HEK293 (cell line): ENCODE measurements around the gene LGALSL.

Source experiments
- CTCF ChIA-PET: fragments of 350-600 bp; formaldehyde crosslinking; extraction: SDS; loops from one replicate; lab custom pipeline; 2021; ENCODE audit warnings: antibody characterized with exemption; lab: Yijun Ruan, JAX
- POLR2A ChIA-PET: fragments of 300-600 bp; formaldehyde crosslinking; extraction: SDS; loops from one replicate; lab custom pipeline; 2020; ENCODE audit warnings: antibody characterized with exemption, inconsistent platforms; lab: Yijun Ruan, JAX
- H3K27ac ChIP-seq: fragments of 200-500 bp; sonication (Bioruptor generic); 2 replicates; pipeline ENCODE4 v1.5.1; 2014; ENCODE audit warnings: low read depth, low read length, control low read depth, inconsistent platforms; ENCODE audit errors: extremely low read depth
- H3K36me3 ChIP-seq, 2 experiments: fragments of 200-500 bp in 1 of 2; sonication (Bioruptor generic) in 1 of 2; 1 replicate in 1 of 2; 2 replicates in 1 of 2; pipeline ENCODE4 v1.5.1; 2014 to 2017; ENCODE audit warnings: inconsistent platforms in 2 of 2, low read length in 2 of 2; ENCODE audit not compliant: control insufficient read depth in 2 of 2, insufficient read depth in 1 of 2
- H3K4me1 ChIP-seq: fragments of 200-500 bp; sonication (Bioruptor generic); 2 replicates; pipeline ENCODE4 v1.5.1; 2014; ENCODE audit warnings: mild to moderate bottlenecking, low read length, inconsistent platforms; ENCODE audit not compliant: control insufficient read depth, insufficient read depth
- H3K4me3 ChIP-seq: 2 replicates; pipeline ENCODE4 v1.5.1; 2011; ENCODE audit warnings: low read depth, mild to moderate bottlenecking, control low read depth, low read length, moderate library complexity
- H3K9me3 ChIP-seq: fragments of 200-500 bp; sonication (Bioruptor generic); 2 replicates; pipeline ENCODE4 v1.5.1; 2014; ENCODE audit warnings: low read depth, low read length, inconsistent platforms; ENCODE audit not compliant: control insufficient read depth, insufficient read depth
- ELK4 ChIP-seq: IDR thresholded peaks from 2 replicates; pipeline ENCODE4 v1.6.1; 2011; ENCODE audit warnings: mild to moderate bottlenecking, low read depth, low read length, borderline replicate concordance
- ZFP3 ChIP-seq: fragments of 450-650 bp; formaldehyde crosslinking; IDR thresholded peaks from 2 replicates; pipeline ENCODE4 v1.5.1; 2016; ENCODE audit warnings: low read depth, missing biosample characterization, missing genetic modification characterization
- ZNF23 ChIP-seq: fragments of 450-650 bp; formaldehyde crosslinking; IDR thresholded peaks from 2 replicates; pipeline ENCODE4 v1.5.1; 2016; ENCODE audit warnings: missing biosample characterization, missing genetic modification characterization, borderline replicate concordance
- ZNF266 ChIP-seq: fragments of 450-650 bp; formaldehyde crosslinking; IDR thresholded peaks from 2 replicates; pipeline ENCODE4 v1.5.1; 2016; ENCODE audit warnings: missing biosample characterization, missing genetic modification characterization, low read depth
- ZNF280D ChIP-seq: fragments of 450-650 bp; formaldehyde crosslinking; IDR thresholded peaks from 2 replicates; pipeline ENCODE4 v1.5.1; 2016; ENCODE audit warnings: missing biosample characterization, missing genetic modification characterization
- ZNF302 ChIP-seq: fragments of 450-650 bp; formaldehyde crosslinking; IDR thresholded peaks from 2 replicates; pipeline ENCODE4 v1.5.1; 2016; ENCODE audit warnings: missing biosample characterization, missing genetic modification characterization, low read depth
- ZNF341 ChIP-seq: fragments of 450-650 bp; formaldehyde crosslinking; IDR thresholded peaks from 2 replicates; pipeline ENCODE4; 2016; ENCODE audit warnings: low read depth, missing biosample characterization, missing genetic modification characterization
- ZNF501 ChIP-seq: fragments of 450-650 bp; formaldehyde crosslinking; IDR thresholded peaks from 2 replicates; pipeline ENCODE4 v1.5.1; 2016; ENCODE audit warnings: missing biosample characterization, missing genetic modification characterization
- ZNF513 ChIP-seq: fragments of 450-650 bp; IDR thresholded peaks from 2 replicates; pipeline ENCODE4 v1.5.1; 2018; ENCODE audit warnings: missing biosample characterization, missing genetic modification characterization
- ZNF555 ChIP-seq: fragments of 450-650 bp; formaldehyde crosslinking; conservative IDR thresholded peaks from 2 replicates; pipeline ENCODE4 v1.5.1; 2017; ENCODE audit warnings: missing biosample characterization, mild to moderate bottlenecking, missing genetic modification characterization, inconsistent platforms
- ZNF623 ChIP-seq: fragments of 450-650 bp; formaldehyde crosslinking; IDR thresholded peaks from 2 replicates; pipeline ENCODE4 v1.5.1; 2016; ENCODE audit warnings: missing biosample characterization, missing genetic modification characterization
- ZNF639 ChIP-seq: fragments of 450-650 bp; formaldehyde crosslinking; IDR thresholded peaks from 2 replicates; pipeline ENCODE4 v1.5.1; 2016; ENCODE audit warnings: missing biosample characterization, missing genetic modification characterization
- ZNF76 ChIP-seq: fragments of 450-650 bp; formaldehyde crosslinking; IDR thresholded peaks from 2 replicates; pipeline ENCODE4; 2016; ENCODE audit warnings: low read depth, missing biosample characterization, missing genetic modification characterization, borderline replicate concordance
- ZSCAN16 ChIP-seq: fragments of 450-650 bp; formaldehyde crosslinking; IDR thresholded peaks from 2 replicates; pipeline ENCODE4 v1.5.1; 2016; ENCODE audit warnings: missing biosample characterization, missing genetic modification characterization
- ZSCAN18 ChIP-seq: fragments of 450-650 bp; formaldehyde crosslinking; IDR thresholded peaks from 2 replicates; pipeline ENCODE4 v1.5.1; 2016; ENCODE audit warnings: missing biosample characterization, missing genetic modification characterization
- ZSCAN4 ChIP-seq: fragments of 450-650 bp; formaldehyde crosslinking; IDR thresholded peaks from 2 replicates; pipeline ENCODE4 v1.5.1; 2017; ENCODE audit warnings: missing biosample characterization, missing genetic modification characterization

Gene LGALSL

GRCh38 chr2:64501946-64502345 is 48.0 kb downstream of the LGALSL start:
- POLR2A ChIA-PET, result no interaction called here
- H3K4me1 ChIP-seq, result no peaks in the 10 kb centered on the region
- TF ChIP-seq ZSCAN16 (tag by site-specific recombination) (no peak), ZNF76 (tag by site-specific recombination) (no peak), ZNF639 (tag by site-specific recombination) (no peak), ZNF266 (tag by site-specific recombination) (no peak), ELK4 (no peak), ZNF23 (tag by site-specific recombination) (no peak), ZFP3 (no peak), ZSCAN4 (no peak), ZNF501 (tag by site-specific recombination) (no peak), ZNF280D (tag by site-specific recombination) (no peak), ZNF513 (tag by site-specific recombination) (no peak), ZNF555 (tag by site-specific recombination) (no peak), ZNF302 (no peak), ZSCAN18 (no peak), ZNF341 (tag by site-specific recombination) (no peak), ZNF623 (tag by site-specific recombination) (no peak)
- no peak overlapping the region for H3K27ac ChIP-seq
- H3K36me3 ChIP-seq, result no peaks in the 10 kb centered on the region
- CTCF ChIA-PET, result interaction anchor here (0.5 to 2.2 kb wide), 4 partner anchors 14 to 410 kb away, joined by 3 to 7 read pairs (median 3); no protein-coding TSS in a partner anchor
- H3K4me3 ChIP-seq, result no peak overlapping the region
- no peaks in the 10 kb centered on the region for H3K9me3 ChIP-seq
